Fibroblast of mammary gland (primary cell): ENCODE data around the gene TAT.

Experiments
- DNase-seq: peaks from one replicate; pipeline ENCODE4 v3.0.0-alpha.2; 2010; ENCODE audit warnings: low read depth
- H3K4me3 ChIP-seq: 2 replicates; pipeline ENCODE4 v1.5.1; 2011; ENCODE audit warnings: low read depth, mild to moderate bottlenecking, low read length, moderate library complexity; ENCODE audit not compliant: control insufficient read depth
- CTCF ChIP-seq: conservative IDR thresholded peaks from 2 replicates; pipeline ENCODE4 v1.5.1; 2011; ENCODE audit warnings: low read depth, low read length, inconsistent platforms; ENCODE audit not compliant: control insufficient read depth, insufficient read depth

Gene TAT

GRCh38 chr16:71574702-71575101 is 2.2 kb downstream of the TAT start:
- no peak for DNase-seq
- H3K4me3 ChIP-seq: no peak overlapping the region
- TF ChIP-seq CTCF: no peak

- H3K4me3 ChIP-seq: no peak overlapping the region
- no peak for DNase-seq
- TF ChIP-seq CTCF: no peak
These were observed 3.4 kb downstream of the TAT start for GRCh38 chr16:71573387-71574094.

GRCh38 chr16:71572497-71573116 is 4.3 kb downstream of the TAT start:
- TF ChIP-seq CTCF: no peak
- H3K4me3 ChIP-seq: no peak overlapping the region
- DNase-seq: no peak

GRCh38 chr16:71570144-71570543 is 6.7 kb downstream of the TAT start:
- H3K4me3 ChIP-seq: no peak overlapping the region
- TF ChIP-seq CTCF: no peak
- DNase-seq: no peak

GRCh38 chr16:71569621-71570020 is 7.3 kb downstream of the TAT start:
- TF ChIP-seq CTCF: no peak
- DNase-seq: no peak
- no peak overlapping the region for H3K4me3 ChIP-seq

- H3K4me3 ChIP-seq: no peak overlapping the region
- DNase-seq: no peak
- no peak for TF ChIP-seq CTCF
These were observed 8.3 kb downstream of the TAT start for GRCh38 chr16:71568551-71568950.
